ENCODE measurements around the gene DIDO1.
"Not testable (repeated sequence)": the region's sequence is repeated elsewhere in the genome, so short reads cannot be mapped to it uniquely, and the experiment has no call there.

The DIDO1 gene

GRCh38 chr20:62848917-62849316 is 77.4 kb downstream of the DIDO1 start:
- not testable (repeated sequence) for H3K14ac ChIP-seq (ENCODE audit: low read length in 2 of 2); H4K8ac ChIP-seq (ENCODE audit: low read length); H3K4me3 ChIP-seq (ENCODE audit: insufficient read depth in 1 of 2, low read depth in 1 of 2, low read length in 2 of 2); H3K4me1 ChIP-seq (ENCODE audit: control insufficient read depth, insufficient read depth, low read depth, low read length); H3K4me2 ChIP-seq (ENCODE audit: low read length, poor library complexity, severe bottlenecking); H2BK120ac ChIP-seq (ENCODE audit: low read depth, low read length); DNase-seq; H2BK15ac ChIP-seq (ENCODE audit: low read depth, poor library complexity, severe bottlenecking); H3K23ac ChIP-seq (ENCODE audit: low read length in 2 of 2); H2AK5ac ChIP-seq (ENCODE audit: low read length, severe bottlenecking); H3K4ac ChIP-seq (ENCODE audit: low read depth in 1 of 2, low read length in 2 of 2); H4K91ac ChIP-seq (ENCODE audit: low read length); H3K18ac ChIP-seq (ENCODE audit: low read depth in 1 of 2, low read length in 2 of 2); H3K27ac ChIP-seq (ENCODE audit: low read length, poor library complexity, severe bottlenecking); H3K9ac ChIP-seq (ENCODE audit: low read length); H2BK12ac ChIP-seq (ENCODE audit: low read length in 2 of 2); H2AFZ ChIP-seq (ENCODE audit: low read depth, low read length); H2BK5ac ChIP-seq (ENCODE audit: low read depth, low read length, poor library complexity, severe bottlenecking); H3K9me3 ChIP-seq (ENCODE audit: control insufficient read depth, low read length); H3K27me3 ChIP-seq (ENCODE audit: control insufficient read depth in 1 of 2, insufficient read depth in 1 of 2, low read length in 2 of 2)
- 95% methylated on average over 7 of the region's 7 CpGs for WGBS
- H3K36me3 ChIP-seq (ENCODE audit: control insufficient read depth in 1 of 2, insufficient read depth in 2 of 2, low read depth in 1 of 2, low read length in 2 of 2) = peaks cover 32 to 40% of the 10 kb centered on the region in 2 experiments
- peaks cover 24% of the 10 kb centered on the region for H3K79me1 ChIP-seq (replicated peaks; ENCODE audit: low read length, poor library complexity, severe bottlenecking)

- DNase-seq = no peak
- Histone ChIP-seq H2BK5ac (ENCODE audit: low read depth, low read length, poor library complexity, severe bottlenecking) (no peak overlapping the region), H2BK15ac (ENCODE audit: low read depth, poor library complexity, severe bottlenecking) (no peak overlapping the region), H3K14ac (ENCODE audit: low read length in 2 of 2) (no peak overlapping the region), H3K27ac (ENCODE audit: low read length, poor library complexity, severe bottlenecking) (no peak overlapping the region), H4K91ac (ENCODE audit: low read length) (no peak overlapping the region), H3K9me3 (ENCODE audit: control insufficient read depth, low read length) (no peaks in the 10 kb centered on the region), H3K23ac (ENCODE audit: low read length in 2 of 2) (no peak overlapping the region), H3K4me1 (ENCODE audit: control insufficient read depth, insufficient read depth, low read depth, low read length) (no peaks in the 10 kb centered on the region), H3K9ac (ENCODE audit: low read length) (no peak overlapping the region), H2AK5ac (ENCODE audit: low read length, severe bottlenecking) (no peak overlapping the region), H3K4me2 (ENCODE audit: low read length, poor library complexity, severe bottlenecking) (no peak overlapping the region), H3K36me3 (ENCODE audit: control insufficient read depth in 1 of 2, insufficient read depth in 2 of 2, low read depth in 1 of 2, low read length in 2 of 2) (peaks cover 10 to 23% of the 10 kb centered on the region in 2 experiments), H2AFZ (ENCODE audit: low read depth, low read length) (no peak overlapping the region), H3K27me3 (ENCODE audit: control insufficient read depth in 1 of 2, insufficient read depth in 1 of 2, low read length in 2 of 2) (no peaks in the 10 kb centered on the region), H3K4me3 (ENCODE audit: insufficient read depth in 1 of 2, low read depth in 1 of 2, low read length in 2 of 2) (no peak overlapping the region), H2BK12ac (ENCODE audit: low read length in 2 of 2) (no peak overlapping the region), H3K18ac (ENCODE audit: low read depth in 1 of 2, low read length in 2 of 2) (no peak overlapping the region), H4K8ac (ENCODE audit: low read length) (no peak overlapping the region), H2BK120ac (ENCODE audit: low read depth, low read length) (no peak overlapping the region), H3K79me1 (replicated peaks; ENCODE audit: low read length, poor library complexity, severe bottlenecking) (peaks cover 12% of the 10 kb centered on the region), H3K4ac (ENCODE audit: low read depth in 1 of 2, low read length in 2 of 2) (no peak overlapping the region)
- WGBS = 94% methylated on average over 14 of the region's 19 CpGs
These were observed 80.0 kb downstream of the DIDO1 start for GRCh38 chr20:62846166-62846890.

GRCh38 chr20:62845416-62846160 is 80.7 kb downstream of the DIDO1 start:
- Histone ChIP-seq H3K23ac (ENCODE audit: low read length in 2 of 2) (no peak overlapping the region), H3K18ac (ENCODE audit: low read depth in 1 of 2, low read length in 2 of 2) (no peak overlapping the region), H3K4ac (ENCODE audit: low read depth in 1 of 2, low read length in 2 of 2) (no peak overlapping the region), H3K4me3 (ENCODE audit: insufficient read depth in 1 of 2, low read depth in 1 of 2, low read length in 2 of 2) (no peak overlapping the region), H3K27ac (ENCODE audit: low read length, poor library complexity, severe bottlenecking) (no peak overlapping the region), H3K4me2 (ENCODE audit: low read length, poor library complexity, severe bottlenecking) (no peak overlapping the region), H3K9ac (ENCODE audit: low read length) (no peak overlapping the region), H3K36me3 (ENCODE audit: control insufficient read depth in 1 of 2, insufficient read depth in 2 of 2, low read depth in 1 of 2, low read length in 2 of 2) (peaks cover 5 to 21% of the 10 kb centered on the region in 2 experiments), H2BK5ac (ENCODE audit: low read depth, low read length, poor library complexity, severe bottlenecking) (no peak overlapping the region), H3K4me1 (ENCODE audit: control insufficient read depth, insufficient read depth, low read depth, low read length) (no peaks in the 10 kb centered on the region), H2AFZ (ENCODE audit: low read depth, low read length) (no peak overlapping the region), H3K14ac (ENCODE audit: low read length in 2 of 2) (no peak overlapping the region), H2AK5ac (ENCODE audit: low read length, severe bottlenecking) (no peak overlapping the region), H2BK12ac (ENCODE audit: low read length in 2 of 2) (no peak overlapping the region), H3K79me1 (replicated peaks; ENCODE audit: low read length, poor library complexity, severe bottlenecking) (peaks cover 9% of the 10 kb centered on the region), H2BK120ac (ENCODE audit: low read depth, low read length) (no peak overlapping the region), H2BK15ac (ENCODE audit: low read depth, poor library complexity, severe bottlenecking) (no peak overlapping the region), H3K9me3 (ENCODE audit: control insufficient read depth, low read length) (no peaks in the 10 kb centered on the region), H4K91ac (ENCODE audit: low read length) (no peak overlapping the region), H3K27me3 (ENCODE audit: control insufficient read depth in 1 of 2, insufficient read depth in 1 of 2, low read length in 2 of 2) (no peaks in the 10 kb centered on the region), H4K8ac (ENCODE audit: low read length) (no peak overlapping the region)
- no peak for DNase-seq
- WGBS = 98% methylated on average over 15 of the region's 16 CpGs

GRCh38 chr20:62844182-62844581 is 82.1 kb downstream of the DIDO1 start:
- Histone ChIP-seq H2BK15ac (ENCODE audit: low read depth, poor library complexity, severe bottlenecking) (no peak overlapping the region), H3K14ac (ENCODE audit: low read length in 2 of 2) (no peak overlapping the region), H2AK5ac (ENCODE audit: low read length, severe bottlenecking) (no peak overlapping the region), H3K27me3 (ENCODE audit: control insufficient read depth in 1 of 2, insufficient read depth in 1 of 2, low read length in 2 of 2) (peaks cover 0 to 7% of the 10 kb centered on the region in 2 experiments), H3K79me1 (replicated peaks; ENCODE audit: low read length, poor library complexity, severe bottlenecking) (peaks cover 4% of the 10 kb centered on the region), H3K9ac (ENCODE audit: low read length) (no peak overlapping the region), H4K91ac (ENCODE audit: low read length) (no peak overlapping the region), H3K4me3 (ENCODE audit: insufficient read depth in 1 of 2, low read depth in 1 of 2, low read length in 2 of 2) (no peak overlapping the region), H2AFZ (ENCODE audit: low read depth, low read length) (no peak overlapping the region), H3K4ac (ENCODE audit: low read depth in 1 of 2, low read length in 2 of 2) (no peak overlapping the region), H3K27ac (ENCODE audit: low read length, poor library complexity, severe bottlenecking) (no peak overlapping the region), H3K23ac (ENCODE audit: low read length in 2 of 2) (no peak overlapping the region), H2BK12ac (ENCODE audit: low read length in 2 of 2) (no peak overlapping the region), H2BK5ac (ENCODE audit: low read depth, low read length, poor library complexity, severe bottlenecking) (no peak overlapping the region), H3K4me1 (ENCODE audit: control insufficient read depth, insufficient read depth, low read depth, low read length) (peaks cover 3% of the 10 kb centered on the region), H2BK120ac (ENCODE audit: low read depth, low read length) (no peak overlapping the region), H3K9me3 (ENCODE audit: control insufficient read depth, low read length) (no peaks in the 10 kb centered on the region), H3K4me2 (ENCODE audit: low read length, poor library complexity, severe bottlenecking) (no peak overlapping the region), H4K8ac (ENCODE audit: low read length) (no peak overlapping the region), H3K18ac (ENCODE audit: low read depth in 1 of 2, low read length in 2 of 2) (no peak overlapping the region), H3K36me3 (ENCODE audit: control insufficient read depth in 1 of 2, insufficient read depth in 2 of 2, low read depth in 1 of 2, low read length in 2 of 2) (peaks cover 5 to 15% of the 10 kb centered on the region in 2 experiments)
- DNase-seq = no peak
- 93% methylated on average over 6 of the region's 7 CpGs for WGBS
